ENCODE results near the gene MPPED2.

Gene MPPED2

GRCh38 chr11:30487200-30487898 lies 98.8 kb downstream of the MPPED2 start:
- DNase-seq (ENCODE audit: low spot score) = peak; percentile 45

GRCh38 chr11:30485756-30486155 lies 100.4 kb downstream of the MPPED2 start:
- DNase-seq (ENCODE audit: low spot score) = no peak

- no peak for DNase-seq (ENCODE audit: low spot score)
These were observed 100.9 kb downstream of the MPPED2 start for GRCh38 chr11:30485222-30485621.

- DNase-seq (ENCODE audit: low spot score) = no peak
These were observed 103.1 kb downstream of the MPPED2 start for GRCh38 chr11:30483056-30483455.

GRCh38 chr11:30481796-30482195 lies 104.4 kb downstream of the MPPED2 start:
- no peak for DNase-seq (ENCODE audit: low spot score)

- peak; percentile 44 for DNase-seq (ENCODE audit: low spot score)
These were observed 104.8 kb downstream of the MPPED2 start for GRCh38 chr11:30481330-30481729.

- no peak for DNase-seq (ENCODE audit: low spot score)
These were observed 106.3 kb downstream of the MPPED2 start for GRCh38 chr11:30479899-30480298.

- no peak for DNase-seq (ENCODE audit: low spot score)
These were observed 107.2 kb downstream of the MPPED2 start for GRCh38 chr11:30478923-30479322.

GRCh38 chr11:30477061-30477460 lies 109.1 kb downstream of the MPPED2 start:
- no peak for DNase-seq (ENCODE audit: low spot score)

- DNase-seq (ENCODE audit: low spot score) = no peak
These were observed 111.8 kb downstream of the MPPED2 start for GRCh38 chr11:30474151-30474954.

- no peak for DNase-seq (ENCODE audit: low spot score)
These were observed 114.9 kb downstream of the MPPED2 start for GRCh38 chr11:30471244-30471643.

GRCh38 chr11:30468881-30469280 lies 117.3 kb downstream of the MPPED2 start:
- DNase-seq (ENCODE audit: low spot score) = no peak

GRCh38 chr11:30467176-30467575 lies 119.0 kb downstream of the MPPED2 start:
- DNase-seq (ENCODE audit: low spot score) = no peak

GRCh38 chr11:30465623-30466022 lies 120.5 kb downstream of the MPPED2 start:
- DNase-seq (ENCODE audit: low spot score) = no peak

- DNase-seq (ENCODE audit: low spot score) = no peak
These were observed 121.0 kb downstream of the MPPED2 start for GRCh38 chr11:30465192-30465591.

GRCh38 chr11:30463266-30463665 lies 122.9 kb downstream of the MPPED2 start:
- no peak for DNase-seq (ENCODE audit: low spot score)

GRCh38 chr11:30462421-30462820 lies 123.7 kb downstream of the MPPED2 start:
- no peak for DNase-seq (ENCODE audit: low spot score)

- DNase-seq (ENCODE audit: low spot score) = peak; percentile 18
These were observed 126.3 kb downstream of the MPPED2 start for GRCh38 chr11:30459821-30460220.

GRCh38 chr11:30459306-30459705 lies 126.8 kb downstream of the MPPED2 start:
- no peak for DNase-seq (ENCODE audit: low spot score)

GRCh38 chr11:30458541-30458940 lies 127.6 kb downstream of the MPPED2 start:
- no peak for DNase-seq (ENCODE audit: low spot score)

GRCh38 chr11:30457087-30457486 lies 129.1 kb downstream of the MPPED2 start:
- DNase-seq (ENCODE audit: low spot score) = no peak

- no peak for DNase-seq (ENCODE audit: low spot score)
These were observed 131.1 kb downstream of the MPPED2 start for GRCh38 chr11:30455025-30455424.

GRCh38 chr11:30454541-30454940 lies 131.6 kb downstream of the MPPED2 start:
- no peak for DNase-seq (ENCODE audit: low spot score)
